Activated T-helper 17 cell treated with anti-CD3 and anti-CD28 coated beads, Interleukin-2, amount 50 U/mL, for 72 hours (primary cell): ENCODE results near the gene SLC6A17. TPM values are rescaled to one million over a fixed set of nuclear protein-coding genes. Genes with fewer than 3 reads are reported as not detected.

ENCODE experiments used
- ATAC-seq: fragments of 150-1000 bp; cut with Tn5 transposase; replicated peaks from 2 replicates; pipeline ENCODE4 v1.10.0; 2021; ENCODE audit warnings: mild to moderate bottlenecking, moderate library complexity
- H3K27ac Mint-ChIP-seq: one replicate; pipeline ENCODE4 v1.8.0; 2022; ENCODE audit warnings: mixed read lengths
- H3K27me3 Mint-ChIP-seq: one replicate; pipeline ENCODE4 v1.8.0; 2022; ENCODE audit warnings: mixed read lengths
- H3K36me3 Mint-ChIP-seq: one replicate; pipeline ENCODE4 v1.8.0; 2022; ENCODE audit warnings: low read depth, mild to moderate bottlenecking, mixed read lengths
- H3K4me1 Mint-ChIP-seq: one replicate; pipeline ENCODE4 v1.8.0; 2022; ENCODE audit warnings: mixed read lengths
- H3K4me3 Mint-ChIP-seq: one replicate; pipeline ENCODE4 v1.8.0; 2022; ENCODE audit warnings: mild to moderate bottlenecking, mixed read lengths
- H3K9me3 Mint-ChIP-seq: one replicate; pipeline ENCODE4 v1.8.0; 2022; ENCODE audit warnings: mixed read lengths
- total RNA-seq, 2 donors: library from RNA; stranded (reverse); gene quantifications; one replicate each; pipeline ENCODE4 v1.2.3, GENCODE V29; 2022

The SLC6A17 gene
- total RNA-seq, 2 donors from 2014 or later, result not detected

DNA sequence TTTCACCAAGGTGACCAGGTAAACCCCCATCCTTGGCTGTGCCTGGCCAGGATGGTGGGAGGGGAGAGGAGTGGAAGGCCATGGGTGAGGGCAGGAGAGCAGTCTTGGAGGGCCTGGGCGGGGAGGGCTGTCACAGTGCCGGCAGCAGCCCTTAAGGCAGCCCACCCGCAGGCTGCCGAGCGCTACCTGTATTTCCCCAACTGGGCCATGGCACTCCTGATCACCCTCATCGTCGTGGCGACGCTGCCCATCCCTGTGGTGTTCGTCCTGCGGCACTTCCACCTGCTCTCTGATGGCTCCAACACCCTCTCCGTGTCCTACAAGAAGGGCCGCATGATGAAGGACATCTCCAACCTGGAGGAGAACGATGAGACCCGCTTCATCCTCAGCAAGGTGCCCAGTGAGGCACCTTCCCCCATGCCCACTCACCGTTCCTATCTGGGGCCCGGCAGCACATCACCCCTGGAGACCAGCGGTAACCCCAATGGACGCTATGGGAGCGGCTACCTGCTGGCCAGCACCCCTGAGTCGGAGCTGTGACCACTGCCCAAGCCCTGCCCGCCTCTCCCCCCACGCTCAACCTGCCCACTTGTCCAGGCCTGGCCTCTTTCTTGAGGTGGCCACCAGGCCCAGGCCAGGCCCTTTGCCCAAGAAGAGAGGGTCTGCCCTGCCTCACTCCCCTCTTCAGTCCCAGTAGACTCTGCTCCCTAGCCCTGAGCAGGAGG is 47.8 kb downstream of the SLC6A17 start:
- H3K27me3 Mint-ChIP-seq, result no peaks in the 10 kb centered on the region

GRCh38 chr1:110198746-110199145 is 48.5 kb downstream of the SLC6A17 start:
- ATAC-seq, result no peak
- H3K9me3 Mint-ChIP-seq, result no peaks in the 10 kb centered on the region
- H3K27ac Mint-ChIP-seq, result no peak overlapping the region
- no peak overlapping the region for H3K4me3 Mint-ChIP-seq
- no peaks in the 10 kb centered on the region for H3K27me3 Mint-ChIP-seq
- peaks cover 11% of the 10 kb centered on the region for H3K4me1 Mint-ChIP-seq
- H3K36me3 Mint-ChIP-seq, result no peaks in the 10 kb centered on the region

More for the DNA sequence above, 47.8 kb downstream of the SLC6A17 start:
- Mint-ChIP-seq H3K27ac (no peak overlapping the region), H3K36me3 (no peaks in the 10 kb centered on the region), H3K4me3 (no peak overlapping the region), H3K9me3 (no peaks in the 10 kb centered on the region), H3K4me1 (peaks cover 7% of the 10 kb centered on the region)
- ATAC-seq, result no peak

DNA sequence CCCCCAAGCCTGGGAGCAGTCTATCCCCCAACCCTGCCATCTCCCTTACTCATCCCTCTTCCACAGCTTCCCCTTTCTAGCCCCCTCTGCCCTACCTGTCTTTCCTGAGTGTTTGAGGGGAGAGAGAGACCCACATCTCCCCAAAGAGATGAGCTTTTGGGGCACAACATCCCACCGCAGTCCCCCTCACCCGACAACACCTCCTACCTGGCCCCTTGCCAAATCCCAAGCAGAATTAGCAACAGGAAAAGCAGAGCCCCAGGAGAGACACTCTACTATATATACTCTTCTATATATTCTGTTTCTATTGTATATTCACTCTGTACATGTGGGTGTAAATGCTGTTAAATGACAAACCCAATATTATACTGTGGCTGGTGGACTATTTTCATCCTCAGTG is 49.9 kb downstream of the SLC6A17 start:
- peaks cover 11% of the 10 kb centered on the region for H3K4me1 Mint-ChIP-seq
- no peak overlapping the region for H3K27ac Mint-ChIP-seq
- no peaks in the 10 kb centered on the region for H3K27me3 Mint-ChIP-seq
- H3K36me3 Mint-ChIP-seq, result no peaks in the 10 kb centered on the region
- no peaks in the 10 kb centered on the region for H3K9me3 Mint-ChIP-seq
- H3K4me3 Mint-ChIP-seq, result no peak overlapping the region
- ATAC-seq, result no peak

DNA sequence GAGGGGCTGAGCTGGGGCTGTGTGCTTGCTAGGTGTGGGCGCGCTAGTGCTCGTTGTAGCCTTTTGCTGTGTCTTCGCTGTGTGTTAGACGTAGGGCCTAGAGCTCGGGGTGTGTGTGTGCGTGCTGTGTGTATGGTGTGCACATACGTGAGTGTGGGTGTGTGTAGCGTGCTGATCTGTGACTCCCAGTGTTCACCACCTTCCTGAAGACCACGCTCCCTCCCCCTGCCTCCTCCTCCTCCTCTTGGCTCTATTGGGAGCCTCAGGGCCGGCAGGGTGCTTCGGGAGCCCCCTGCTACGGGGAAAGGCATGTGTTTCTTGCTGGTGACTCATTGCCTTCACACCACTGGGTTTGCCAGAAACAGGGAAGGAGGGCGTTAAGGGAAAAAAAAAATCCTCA is 50.4 kb downstream of the SLC6A17 start:
- no peak overlapping the region for H3K4me3 Mint-ChIP-seq
- H3K9me3 Mint-ChIP-seq, result no peaks in the 10 kb centered on the region
- no peaks in the 10 kb centered on the region for H3K36me3 Mint-ChIP-seq
- peaks cover 11% of the 10 kb centered on the region for H3K4me1 Mint-ChIP-seq
- no peaks in the 10 kb centered on the region for H3K27me3 Mint-ChIP-seq
- no peak for ATAC-seq
- no peak overlapping the region for H3K27ac Mint-ChIP-seq

DNA sequence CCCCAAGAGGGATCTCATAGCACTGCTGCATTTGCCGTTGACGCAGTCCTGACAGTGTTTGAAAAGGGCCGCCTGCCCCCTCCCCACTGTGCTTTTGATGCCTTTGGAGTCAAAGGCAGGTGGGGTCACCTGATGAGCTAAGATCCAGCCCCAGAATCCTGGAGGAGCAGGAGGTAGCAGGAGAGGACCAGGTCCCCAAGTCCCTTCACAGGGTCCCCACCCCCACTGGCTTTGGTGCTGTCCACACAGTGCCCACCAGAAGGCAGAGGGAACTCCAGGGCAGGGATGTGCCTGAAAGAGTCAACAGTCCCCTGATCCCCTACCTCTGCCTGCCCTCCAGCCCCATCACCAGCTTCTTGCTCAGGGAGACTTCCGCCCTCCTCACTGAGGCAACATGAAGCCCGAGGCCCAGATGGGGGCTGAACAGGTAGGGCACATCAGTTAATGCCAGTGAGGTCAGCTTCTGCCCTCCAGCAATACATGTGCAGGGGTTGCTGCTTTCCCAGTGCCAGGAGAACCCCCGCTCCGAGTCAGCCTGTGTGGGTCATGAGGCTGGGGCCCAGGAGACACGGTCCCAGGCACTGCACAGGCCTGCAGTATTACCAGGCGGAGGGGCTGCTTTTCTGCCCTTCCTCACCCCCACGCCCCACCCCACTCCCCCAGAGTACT is 51.0 kb downstream of the SLC6A17 start:
- peaks cover 11% of the 10 kb centered on the region for H3K4me1 Mint-ChIP-seq
- no peak overlapping the region for H3K27ac Mint-ChIP-seq
- no peaks in the 10 kb centered on the region for H3K9me3 Mint-ChIP-seq
- no peaks in the 10 kb centered on the region for H3K36me3 Mint-ChIP-seq
- no peaks in the 10 kb centered on the region for H3K27me3 Mint-ChIP-seq
- H3K4me3 Mint-ChIP-seq, result no peak overlapping the region
- ATAC-seq, result no peak

DNA sequence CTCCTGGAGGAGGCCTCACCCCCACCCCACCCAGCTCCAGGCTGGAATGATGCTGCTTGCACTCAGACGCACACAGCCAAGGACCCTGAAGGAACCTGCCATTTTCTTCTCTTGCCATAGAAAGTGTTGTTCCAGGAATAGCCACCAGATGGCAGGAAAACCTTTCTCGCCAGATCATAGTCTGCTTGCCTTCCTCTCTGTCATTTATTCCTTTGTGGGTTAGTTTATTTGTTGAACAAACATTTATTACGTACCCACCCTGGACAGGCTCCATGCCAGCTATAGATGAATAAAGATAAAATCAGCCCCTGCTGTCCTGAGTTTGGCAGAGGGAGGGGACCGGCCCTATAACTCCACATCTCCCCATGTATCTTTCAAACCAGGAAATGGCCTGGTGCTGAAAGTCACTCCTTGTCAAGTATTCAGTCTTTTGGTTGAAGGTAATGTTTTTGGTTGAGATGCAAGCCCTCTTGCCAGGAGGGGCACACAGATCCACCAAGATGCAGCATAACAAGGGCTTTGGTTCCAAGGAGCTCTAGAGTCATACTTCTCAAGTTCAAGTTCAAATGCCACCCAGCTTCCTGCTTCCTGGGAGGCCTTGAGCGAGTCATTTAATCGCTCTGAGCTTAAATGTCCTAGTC is 52.8 kb downstream of the SLC6A17 start:
- peak overlapping the region; percentile 17 for H3K4me3 Mint-ChIP-seq
- no peaks in the 10 kb centered on the region for H3K9me3 Mint-ChIP-seq
- peak overlapping the region; percentile 76 for H3K27ac Mint-ChIP-seq
- H3K27me3 Mint-ChIP-seq, result no peaks in the 10 kb centered on the region
- no peaks in the 10 kb centered on the region for H3K36me3 Mint-ChIP-seq
- ATAC-seq, result peak; percentile 65
- peaks cover 11% of the 10 kb centered on the region for H3K4me1 Mint-ChIP-seq

DNA sequence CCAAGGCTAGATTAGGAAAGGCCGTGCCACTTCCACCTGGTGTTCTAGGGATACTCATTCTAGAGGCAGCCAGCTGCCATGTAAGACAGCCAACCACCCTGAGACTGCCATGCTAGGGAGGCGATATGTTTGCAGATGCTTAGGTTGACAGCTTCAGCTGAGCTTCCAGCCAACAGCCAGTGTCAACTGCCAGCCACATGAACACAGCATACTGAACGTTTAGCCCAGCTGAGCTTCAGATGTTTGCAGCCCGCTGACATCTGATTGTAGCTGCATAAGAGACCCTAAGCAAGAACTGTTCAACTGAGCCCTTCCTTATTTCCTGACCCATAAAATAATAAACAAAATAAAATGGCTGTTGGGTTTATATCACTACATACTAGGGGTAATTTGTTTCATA is 54.9 kb downstream of the SLC6A17 start:
- Mint-ChIP-seq H3K9me3 (no peaks in the 10 kb centered on the region), H3K27ac (no peak overlapping the region), H3K4me1 (peaks cover 17% of the 10 kb centered on the region), H3K27me3 (no peaks in the 10 kb centered on the region), H3K4me3 (no peak overlapping the region), H3K36me3 (no peaks in the 10 kb centered on the region)
- no peak for ATAC-seq

DNA sequence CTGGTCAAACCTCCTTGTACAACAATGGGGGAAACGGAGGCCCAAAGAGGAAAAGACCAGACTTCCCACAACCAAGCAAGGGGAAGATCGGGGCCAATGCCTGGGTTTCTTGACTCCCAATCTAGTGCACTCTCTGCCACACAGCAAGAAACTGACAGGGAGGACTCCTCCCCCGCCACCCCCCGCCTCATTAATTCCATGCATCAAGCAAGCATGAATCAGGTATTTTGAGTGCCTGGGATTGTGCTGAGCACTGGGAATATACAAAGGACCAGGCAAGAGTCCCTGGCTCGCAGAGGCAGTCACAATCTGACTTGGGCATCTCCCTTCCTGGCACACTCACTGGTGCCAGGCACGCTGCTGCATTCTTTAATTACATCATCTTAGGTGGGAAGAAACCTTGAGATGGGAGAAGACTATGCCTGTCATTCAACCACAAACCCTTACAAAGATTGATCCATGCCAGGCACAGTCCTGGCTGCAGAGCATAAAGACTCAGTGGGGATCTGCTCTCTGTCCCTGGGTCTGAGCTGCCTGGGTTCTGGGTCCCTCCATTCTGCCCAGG is 55.4 kb downstream of the SLC6A17 start:
- no peak overlapping the region for H3K4me3 Mint-ChIP-seq
- peaks cover 17% of the 10 kb centered on the region for H3K4me1 Mint-ChIP-seq
- no peaks in the 10 kb centered on the region for H3K9me3 Mint-ChIP-seq
- no peak for ATAC-seq
- no peak overlapping the region for H3K27ac Mint-ChIP-seq
- no peaks in the 10 kb centered on the region for H3K27me3 Mint-ChIP-seq
- no peaks in the 10 kb centered on the region for H3K36me3 Mint-ChIP-seq

- peaks cover 17% of the 10 kb centered on the region for H3K4me1 Mint-ChIP-seq
- H3K9me3 Mint-ChIP-seq, result no peaks in the 10 kb centered on the region
- no peaks in the 10 kb centered on the region for H3K36me3 Mint-ChIP-seq
- no peak overlapping the region for H3K27ac Mint-ChIP-seq
- H3K4me3 Mint-ChIP-seq, result no peak overlapping the region
- H3K27me3 Mint-ChIP-seq, result no peaks in the 10 kb centered on the region
- ATAC-seq, result no peak
Observed at GRCh38 chr1:110206261-110206920, 56.1 kb downstream of the SLC6A17 start.

DNA sequence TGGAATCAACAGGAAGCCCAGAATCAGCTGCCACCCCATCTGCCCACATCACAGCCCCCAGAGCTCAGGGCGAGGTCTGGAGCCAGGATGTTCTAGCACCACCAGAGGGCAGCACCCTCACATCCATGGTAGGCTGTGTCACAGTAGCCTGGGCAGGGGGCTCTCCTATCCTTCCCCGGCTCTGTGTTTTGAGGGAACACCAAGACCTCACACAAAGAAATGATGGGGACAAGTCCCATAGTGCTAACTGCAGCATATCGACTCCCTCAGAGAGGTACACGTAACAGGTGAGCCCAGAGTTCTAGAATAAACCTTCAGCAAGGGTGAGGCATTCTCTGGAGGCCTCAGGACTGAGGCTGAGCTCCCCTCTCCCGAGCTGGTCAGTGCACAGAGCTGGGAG is 57.5 kb downstream of the SLC6A17 start:
- Mint-ChIP-seq H3K4me1 (peaks cover 22% of the 10 kb centered on the region), H3K36me3 (no peaks in the 10 kb centered on the region), H3K27me3 (no peaks in the 10 kb centered on the region), H3K27ac (peak overlapping the region; percentile 15), H3K4me3 (no peak overlapping the region), H3K9me3 (no peaks in the 10 kb centered on the region)
- peak; percentile 25 for ATAC-seq

DNA sequence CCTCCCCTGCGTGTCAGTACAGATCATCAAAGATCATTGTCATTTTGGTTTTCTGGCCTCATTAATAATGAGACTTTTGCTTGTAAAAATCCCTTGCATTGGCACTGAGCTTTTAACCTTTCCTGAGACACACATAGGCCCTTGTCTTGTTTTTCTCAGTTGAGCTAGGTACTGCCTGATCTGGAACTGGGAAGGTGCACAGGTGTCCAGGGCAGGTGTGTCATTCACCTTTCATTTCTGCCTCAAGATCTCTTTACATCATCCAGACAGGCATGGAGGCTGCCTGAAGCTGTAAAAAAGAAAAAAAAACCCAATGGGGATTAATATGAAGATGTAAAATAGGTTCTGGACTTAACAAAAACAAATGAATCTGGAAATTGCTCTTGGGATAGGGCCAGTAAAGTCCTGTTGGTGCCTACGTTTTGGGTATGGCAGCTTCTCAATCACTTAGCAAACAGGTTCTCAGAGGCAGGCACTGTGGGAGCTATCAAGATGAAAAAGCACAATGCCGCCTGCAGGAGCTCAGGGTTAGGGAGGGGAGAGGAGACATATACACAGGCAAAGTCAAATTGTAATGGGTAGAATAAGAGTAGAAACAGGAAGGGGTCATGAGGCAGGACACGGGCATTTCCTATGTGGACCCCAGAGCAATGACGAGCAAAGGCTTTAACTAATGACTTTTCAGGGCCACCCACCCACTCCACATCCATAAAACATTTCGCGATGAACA is 58.8 kb downstream of the SLC6A17 start:
- Mint-ChIP-seq H3K9me3 (no peaks in the 10 kb centered on the region), H3K4me1 (peaks cover 24% of the 10 kb centered on the region), H3K27ac (peak overlapping the region; percentile 58), H3K36me3 (no peaks in the 10 kb centered on the region), H3K27me3 (no peaks in the 10 kb centered on the region), H3K4me3 (peak overlapping the region; percentile 89)
- ATAC-seq, result no peak

DNA sequence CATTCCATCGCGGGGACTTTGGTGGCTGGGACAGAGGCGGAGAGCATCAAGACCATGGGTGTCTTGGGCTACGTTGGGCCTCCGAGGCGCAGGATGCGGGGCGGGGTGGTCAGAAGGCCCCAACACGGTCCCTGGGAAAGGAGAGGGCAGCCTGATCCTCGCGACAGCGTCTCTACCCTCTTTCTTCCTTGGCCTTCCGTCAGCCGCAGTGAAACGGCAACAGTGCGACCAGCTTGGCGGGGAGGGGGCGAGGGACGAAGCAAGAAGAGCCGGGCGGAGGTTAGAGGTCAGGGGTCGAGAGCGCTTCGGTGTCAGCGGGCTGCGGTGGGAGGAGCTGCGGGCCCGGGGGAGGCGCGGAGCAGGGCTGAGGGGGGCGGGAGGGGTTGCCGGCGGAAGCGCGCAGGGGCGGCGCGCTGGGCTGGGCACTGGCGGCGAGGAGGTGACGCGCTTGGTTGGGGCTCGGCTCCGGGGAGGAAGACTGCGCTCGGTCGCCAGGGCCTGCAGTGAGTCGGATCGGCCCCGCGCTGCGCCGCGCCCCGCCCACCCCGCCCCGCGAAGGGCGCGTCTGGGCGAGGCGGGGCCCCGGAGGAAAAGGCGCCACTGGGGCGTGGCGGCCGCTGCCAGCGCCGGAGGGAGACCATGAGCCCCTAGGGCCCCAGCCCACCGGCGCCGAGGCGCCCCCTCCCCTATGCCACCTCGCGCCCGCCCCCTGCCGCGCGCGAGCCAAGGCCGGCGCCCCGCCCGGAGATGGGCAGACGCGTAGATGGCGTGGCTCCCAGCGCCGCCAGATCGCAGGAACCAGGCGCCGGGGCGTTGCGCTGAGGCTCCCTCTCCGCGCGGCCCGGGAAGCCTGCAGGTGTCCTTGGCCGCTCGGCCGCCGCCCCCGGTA is 59.7 kb downstream of the SLC6A17 start, which contains the start of gene KCNC4:
Gene KCNC4, plus strand, starts transcription at position 600 of the 889 bp plus-strand sequence. CDS start 1,186 bp downstream, outside the sequence.
- H3K27ac Mint-ChIP-seq, result peak within 1 kb of the TSS; percentile 84
- H3K36me3 Mint-ChIP-seq, result no peaks in the 10 kb centered on the region
- peak; percentile 86 for ATAC-seq
- no peaks in the 10 kb centered on the region for H3K9me3 Mint-ChIP-seq
- H3K4me1 Mint-ChIP-seq, result peaks cover 28% of the 10 kb centered on the region
- H3K4me3 Mint-ChIP-seq, result peak within 1 kb of the TSS; percentile 89
- no peaks in the 10 kb centered on the region for H3K27me3 Mint-ChIP-seq
